Activated CD8-positive, alpha-beta T cell treated with anti-CD3 and anti-CD28 coated beads for 36 hours (primary cell): ENCODE data around the gene PTCD2. TPM values are rescaled to one million over a fixed set of nuclear protein-coding genes. Genes with fewer than 3 reads are reported as not detected.

Experiments used
- ATAC-seq: fragments of 200-7000 bp; cut with Tn5 transposase; one replicate; pipeline ENCODE4 v1.10.0; 2021; ENCODE audit warnings: mild to moderate bottlenecking, moderate library complexity
- CTCF ChIA-PET: fragments of 350-600 bp; sonication (Branson Sonifier 250); formaldehyde crosslinking; loops from one replicate; lab custom pipeline; 2021; ENCODE audit warnings: antibody characterized with exemption; lab: Charles Lee
- POLR2A ChIA-PET: fragments of 350-600 bp; sonication (Branson Sonifier 250); formaldehyde crosslinking; loops from one replicate; lab custom pipeline; 2021; ENCODE audit warnings: antibody characterized with exemption; lab: Charles Lee
- DNase-seq: peaks from one replicate; pipeline ENCODE4 v3.0.0-alpha.2; 2020
- H3K27ac Mint-ChIP-seq: one replicate; pipeline ENCODE4 v1.8.0; 2021; ENCODE audit warnings: mild to moderate bottlenecking, mixed read lengths
- H3K27me3 Mint-ChIP-seq: one replicate; pipeline ENCODE4 v1.8.0; 2021; ENCODE audit warnings: mixed read lengths
- H3K36me3 Mint-ChIP-seq: one replicate; pipeline ENCODE4 v1.8.0; 2021; ENCODE audit warnings: low read depth, mixed read lengths
- H3K4me1 Mint-ChIP-seq: one replicate; pipeline ENCODE4 v1.8.0; 2021; ENCODE audit warnings: low read depth, mixed read lengths
- H3K4me3 Mint-ChIP-seq: one replicate; pipeline ENCODE4 v1.8.0; 2021; ENCODE audit warnings: mild to moderate bottlenecking, moderate library complexity, mixed read lengths
- H3K9me3 Mint-ChIP-seq: one replicate; pipeline ENCODE4 v1.8.0; 2021; ENCODE audit warnings: mixed read lengths
- intact Hi-C: fragments of 100-400 bp; cut with micrococcal nuclease; formaldehyde crosslinking; loops from one replicate; pipeline ENCODE4 v1.10.0; 2022
- total RNA-seq, 2 experiments: library from RNA; stranded (reverse); gene quantifications; one replicate each; pipeline ENCODE4 v1.2.3, GENCODE V29; 2021
- TF ChIP-seq, protein P1 (sequence below): fragments of 200-600 bp; IDR thresholded peaks from one replicate; pipeline ENCODE4 v1.8.0; 2022; ENCODE audit warnings: antibody characterized with exemption, mild to moderate bottlenecking

Gene PTCD2
- total RNA-seq, 2 experiments from 2014 or later: 10.9 to 11.7 TPM

DNA sequence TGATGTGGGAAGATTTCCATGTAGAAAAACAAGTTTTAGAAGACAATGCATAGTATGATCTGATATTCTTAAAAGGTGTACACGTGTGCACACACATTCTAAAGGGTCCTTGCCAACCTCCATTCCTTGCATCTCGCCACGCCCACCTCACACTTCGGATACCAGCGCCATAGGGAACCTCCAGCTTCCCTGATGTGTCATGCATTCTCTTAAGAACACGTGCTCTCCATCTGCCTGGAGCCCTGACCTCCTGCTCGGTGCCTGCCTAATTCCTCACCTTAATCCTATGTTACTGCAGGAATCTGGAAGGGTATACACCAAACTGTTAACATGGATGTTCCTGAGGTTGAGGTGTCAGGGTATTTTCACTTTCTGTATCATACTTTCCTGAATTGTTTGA is 63.1 kb downstream of the PTCD2 start:
- Mint-ChIP-seq H3K9me3 (no peaks in the 10 kb centered on the region), H3K27ac (no peak overlapping the region), H3K4me1 (no peaks in the 10 kb centered on the region), H3K36me3 (no peaks in the 10 kb centered on the region), H3K4me3 (no peak overlapping the region), H3K27me3 (peaks cover 3% of the 10 kb centered on the region)
- ChIA-PET POLR2A (no interaction called here), CTCF (no interaction called here)
- ATAC-seq (no peak), DNase-seq (no peak)
- intact Hi-C loops: no loop called here
- TF ChIP-seq, protein P1, sequence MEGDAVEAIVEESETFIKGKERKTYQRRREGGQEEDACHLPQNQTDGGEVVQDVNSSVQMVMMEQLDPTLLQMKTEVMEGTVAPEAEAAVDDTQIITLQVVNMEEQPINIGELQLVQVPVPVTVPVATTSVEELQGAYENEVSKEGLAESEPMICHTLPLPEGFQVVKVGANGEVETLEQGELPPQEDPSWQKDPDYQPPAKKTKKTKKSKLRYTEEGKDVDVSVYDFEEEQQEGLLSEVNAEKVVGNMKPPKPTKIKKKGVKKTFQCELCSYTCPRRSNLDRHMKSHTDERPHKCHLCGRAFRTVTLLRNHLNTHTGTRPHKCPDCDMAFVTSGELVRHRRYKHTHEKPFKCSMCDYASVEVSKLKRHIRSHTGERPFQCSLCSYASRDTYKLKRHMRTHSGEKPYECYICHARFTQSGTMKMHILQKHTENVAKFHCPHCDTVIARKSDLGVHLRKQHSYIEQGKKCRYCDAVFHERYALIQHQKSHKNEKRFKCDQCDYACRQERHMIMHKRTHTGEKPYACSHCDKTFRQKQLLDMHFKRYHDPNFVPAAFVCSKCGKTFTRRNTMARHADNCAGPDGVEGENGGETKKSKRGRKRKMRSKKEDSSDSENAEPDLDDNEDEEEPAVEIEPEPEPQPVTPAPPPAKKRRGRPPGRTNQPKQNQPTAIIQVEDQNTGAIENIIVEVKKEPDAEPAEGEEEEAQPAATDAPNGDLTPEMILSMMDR: no peak

DNA sequence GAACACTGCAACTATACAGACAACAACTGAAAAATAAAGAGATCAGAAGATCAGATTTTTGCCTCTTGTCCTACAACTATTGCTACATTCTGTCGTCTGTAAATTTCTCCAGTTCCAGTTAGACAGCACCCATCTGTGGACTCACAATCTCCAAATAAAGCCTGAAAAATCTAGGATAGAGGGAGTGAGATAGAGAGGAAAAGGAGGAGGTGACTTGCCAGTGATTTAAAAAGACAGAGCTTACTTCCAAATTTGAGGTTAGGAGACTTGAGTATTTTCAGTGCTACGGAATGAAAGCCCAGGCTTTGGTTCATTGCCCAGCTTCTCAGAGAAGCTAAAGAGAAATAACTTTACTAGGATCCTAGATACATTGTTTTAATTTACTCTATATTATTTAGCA is 63.6 kb downstream of the PTCD2 start:
- TF ChIP-seq, protein P1: no peak
- H3K27ac Mint-ChIP-seq: no peak overlapping the region
- H3K36me3 Mint-ChIP-seq: no peaks in the 10 kb centered on the region
- ChIA-PET CTCF (no interaction called here), POLR2A (no interaction called here)
- ATAC-seq: no peak
- DNase-seq: no peak
- H3K27me3 Mint-ChIP-seq: no peaks in the 10 kb centered on the region
- intact Hi-C loops: no loop called here
- H3K9me3 Mint-ChIP-seq: no peaks in the 10 kb centered on the region
- H3K4me1 Mint-ChIP-seq: no peaks in the 10 kb centered on the region
- no peak overlapping the region for H3K4me3 Mint-ChIP-seq

DNA sequence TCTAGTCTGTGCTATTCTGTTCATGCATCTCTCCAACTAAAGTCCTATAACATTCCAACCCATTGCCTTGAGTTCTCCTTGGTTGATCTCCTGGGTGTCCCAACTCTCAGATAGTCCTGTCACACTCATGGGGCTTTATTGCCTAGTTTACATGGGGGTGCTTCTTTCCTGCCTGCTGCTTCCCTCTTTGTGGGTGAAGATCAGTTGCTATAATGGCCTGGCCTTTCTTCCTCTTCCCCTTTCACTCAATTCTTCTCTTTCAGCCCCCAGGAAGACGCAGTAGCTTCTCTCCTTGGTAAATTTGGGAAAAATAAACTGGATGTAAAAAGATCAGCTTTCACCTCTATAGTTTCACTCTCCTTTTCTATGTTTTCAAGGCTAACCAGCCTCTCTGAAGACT is 66.5 kb downstream of the PTCD2 start:
- CTCF ChIA-PET: interaction anchor here (1.7 kb wide), 1 partner anchor 21 kb away, joined by 7 read pairs; no protein-coding TSS in a partner anchor

DNA sequence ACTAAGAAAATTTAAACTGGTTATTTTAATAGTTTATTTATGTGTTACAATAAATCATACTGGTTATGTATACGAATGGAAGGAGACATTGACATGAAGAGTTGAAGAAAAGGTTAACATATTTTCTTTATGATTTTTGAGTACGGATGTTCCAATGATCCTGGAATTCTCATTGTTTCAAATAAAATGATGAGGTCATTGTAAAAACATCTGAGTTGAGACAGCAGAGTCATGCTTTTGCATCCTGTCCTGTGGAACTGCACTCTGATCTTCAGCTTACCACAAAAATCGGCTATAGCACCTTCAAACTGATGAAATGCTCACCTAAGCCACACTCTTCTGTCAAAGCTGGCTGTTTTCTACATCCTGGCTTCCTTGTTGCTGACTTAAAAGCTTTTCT is 67.8 kb downstream of the PTCD2 start:
- no peak for DNase-seq
- ChIA-PET CTCF (interaction anchor here (1.7 kb wide), 1 partner anchor 22 kb away, joined by 7 read pairs; no protein-coding TSS in a partner anchor), POLR2A (no interaction called here)
- Mint-ChIP-seq H3K27ac (no peak overlapping the region), H3K4me3 (no peak overlapping the region), H3K9me3 (no peaks in the 10 kb centered on the region), H3K4me1 (no peaks in the 10 kb centered on the region), H3K27me3 (peaks cover under 1% of the 10 kb centered on the region), H3K36me3 (no peaks in the 10 kb centered on the region)
- no peak for ATAC-seq
- TF ChIP-seq, protein P1: no peak
- intact Hi-C loops: no loop called here

More for the DNA sequence above, 66.5 kb downstream of the PTCD2 start:
- Mint-ChIP-seq H3K36me3 (no peaks in the 10 kb centered on the region), H3K9me3 (no peaks in the 10 kb centered on the region), H3K4me1 (no peaks in the 10 kb centered on the region), H3K27me3 (no peaks in the 10 kb centered on the region), H3K4me3 (no peak overlapping the region), H3K27ac (no peak overlapping the region)
- ATAC-seq (no peak), DNase-seq (no peak)
- intact Hi-C loops: no loop called here
- TF ChIP-seq, protein P1: no peak
- POLR2A ChIA-PET: no interaction called here

DNA sequence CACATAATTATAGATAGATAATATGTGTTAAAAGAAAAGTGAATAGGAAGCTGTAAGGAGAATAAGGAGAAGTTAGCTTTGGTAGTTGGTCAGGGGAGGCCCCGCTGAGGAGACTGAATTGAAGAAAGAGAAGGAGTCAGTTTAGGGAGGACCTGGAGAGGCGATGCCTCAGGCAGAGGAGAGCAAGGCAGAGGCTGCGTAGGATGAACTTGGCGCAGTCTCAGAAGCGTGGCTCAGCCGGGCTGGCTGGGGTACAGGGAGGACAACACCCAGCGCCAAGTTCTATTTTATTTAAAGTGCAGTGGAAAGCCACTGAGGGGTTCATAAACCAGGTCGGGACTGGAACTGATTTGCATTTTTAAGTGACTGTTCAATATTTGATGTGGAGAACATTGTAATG is 68.5 kb downstream of the PTCD2 start:
- ChIA-PET POLR2A (no interaction called here), CTCF (no interaction called here)
- Mint-ChIP-seq H3K27ac (no peak overlapping the region), H3K4me3 (no peak overlapping the region), H3K36me3 (no peaks in the 10 kb centered on the region), H3K9me3 (no peaks in the 10 kb centered on the region), H3K27me3 (peaks cover 3% of the 10 kb centered on the region), H3K4me1 (no peaks in the 10 kb centered on the region)
- ATAC-seq (no peak), DNase-seq (no peak)
- TF ChIP-seq, protein P1: no peak
- intact Hi-C loops: no loop called here
